ENCODE results near the gene MMUT.
"Not testable (repeated sequence)": the region's sequence is repeated elsewhere in the genome, so short reads cannot be mapped to it uniquely, and the experiment has no call there.

Gene MMUT

DNA sequence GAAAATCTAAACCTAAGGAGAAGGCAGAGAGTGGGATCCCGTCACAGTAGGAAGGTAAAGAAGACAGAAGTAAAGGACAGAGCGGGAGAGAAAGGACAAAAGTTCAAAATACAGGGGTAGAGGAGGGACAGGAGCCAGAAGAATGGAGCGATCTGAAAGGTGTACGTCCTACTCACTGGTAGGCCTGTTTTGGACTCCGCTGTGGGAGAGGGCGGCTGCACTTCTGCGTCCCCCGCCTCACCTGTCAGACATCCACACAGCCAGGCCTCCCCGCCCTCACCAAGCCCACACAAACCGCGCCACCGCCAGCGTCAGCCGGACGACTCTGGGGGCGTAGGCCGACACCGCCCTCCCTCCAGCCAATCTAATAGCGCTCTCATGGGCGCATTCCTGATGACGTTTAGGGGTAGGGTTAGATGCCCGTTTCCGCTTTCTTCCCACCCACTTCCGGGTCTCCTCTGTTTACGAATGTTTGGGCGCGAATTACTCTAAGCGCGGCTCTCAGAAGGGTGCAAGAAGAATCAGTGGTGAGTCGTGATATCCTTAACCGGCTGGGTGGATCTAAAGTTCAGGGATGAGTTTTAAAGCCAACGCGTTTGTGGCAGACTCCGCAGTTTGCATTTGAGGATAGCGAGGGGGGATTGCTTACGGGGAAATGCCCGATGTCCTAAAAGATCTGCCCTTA, at the start of gene MMUT, which contains the start of gene CENPQ:
TSS of gene MMUT (minus strand) at position 327 of the 685 bp plus-strand sequence. CDS start 3,787 bp downstream, outside the sequence.
TSS of gene CENPQ (plus strand) at position 444 of the 685 bp plus-strand sequence. CDS start 6,807 bp downstream, outside the sequence.
- peak; percentile 95 for DNase-seq

DNA sequence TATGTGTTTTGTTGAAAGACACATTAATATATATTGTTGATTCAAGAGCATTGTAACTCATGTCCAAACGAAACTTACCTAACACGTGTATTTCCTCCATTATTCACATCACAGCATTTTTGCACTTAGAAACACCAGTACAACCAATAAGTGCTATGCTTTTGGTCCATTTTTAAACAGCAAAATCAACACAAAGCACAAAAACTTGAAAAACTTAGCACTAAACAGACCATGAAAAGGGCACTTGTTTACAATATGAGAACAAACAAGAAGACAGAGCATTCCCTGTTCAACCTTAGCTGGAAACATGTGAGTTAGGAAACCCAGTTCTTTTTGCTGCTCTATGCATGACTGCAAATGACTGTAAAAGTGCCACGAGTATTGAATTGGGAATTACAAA, 46.3 kb upstream of the MMUT start:
- no peak for DNase-seq

DNA sequence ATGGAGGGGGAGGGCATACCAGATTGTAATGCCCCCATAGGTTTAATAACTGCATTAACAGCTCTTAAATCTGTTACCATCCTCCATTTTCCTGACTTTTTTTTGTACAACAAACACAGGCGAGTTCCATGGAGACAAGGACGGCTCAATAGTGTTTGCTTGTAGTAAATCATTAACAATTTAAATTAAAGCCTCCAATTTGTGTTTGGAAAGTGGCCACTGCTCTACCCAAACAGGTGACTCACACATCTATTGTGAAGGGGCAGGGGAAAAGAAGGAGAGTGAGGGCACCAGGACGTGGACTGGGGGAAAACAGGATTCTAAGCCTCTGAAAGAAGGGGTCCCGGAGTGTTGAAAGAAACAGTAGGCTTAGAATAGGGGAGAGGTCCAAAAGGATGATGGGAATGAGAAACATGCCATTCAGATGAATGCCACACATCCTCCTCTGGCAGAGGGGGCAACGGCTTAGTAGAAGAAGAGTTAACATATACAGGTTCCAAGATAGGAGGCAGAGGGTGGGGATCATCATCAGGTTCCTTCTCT, 43.6 kb upstream of the MMUT start:
- no peak for DNase-seq

DNA sequence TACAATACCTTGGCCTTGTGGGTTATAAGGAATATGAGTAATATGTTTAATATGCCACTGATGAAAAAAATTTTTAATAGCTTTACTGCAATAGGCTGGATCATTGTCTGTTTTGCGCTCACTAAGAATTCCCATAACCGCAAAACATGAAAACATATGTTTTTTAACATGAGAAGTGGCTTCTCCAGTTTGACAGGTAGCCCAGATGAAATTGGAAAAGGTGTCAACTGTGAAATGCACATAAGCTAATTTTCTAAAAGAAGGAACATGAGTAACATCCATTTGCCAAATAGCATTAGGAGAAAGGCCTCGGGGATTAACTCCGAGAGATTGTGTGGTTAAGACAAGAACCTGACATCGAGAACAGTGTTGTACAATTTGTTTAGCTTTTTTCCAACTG, 41.6 kb upstream of the MMUT start:
- DNase-seq: no peak

DNA sequence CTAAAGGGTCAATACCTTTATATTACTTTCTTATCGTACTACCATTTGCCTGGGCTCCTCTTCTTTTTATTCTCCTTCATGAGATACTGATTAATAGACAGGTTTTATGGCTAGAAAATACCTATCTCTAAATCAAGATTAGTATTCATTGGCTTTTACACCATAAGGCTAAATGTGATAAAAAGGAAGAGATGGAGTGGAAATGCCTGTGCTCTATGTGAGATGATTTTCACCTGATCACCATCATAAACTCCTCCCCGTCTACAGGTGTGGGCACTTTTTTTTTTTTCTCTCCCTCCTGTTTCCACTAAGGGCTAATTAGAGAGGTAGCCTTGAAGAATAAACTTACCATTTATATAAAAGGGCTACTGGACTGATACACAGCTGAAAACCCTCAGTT, 36.6 kb upstream of the MMUT start, which contains the start of gene GLYATL3:
TSS of gene GLYATL3 (plus strand) at position 301 of the 400 bp plus-strand sequence. CDS start 12,068 bp downstream, outside the sequence.
- DNase-seq: no peak

DNA sequence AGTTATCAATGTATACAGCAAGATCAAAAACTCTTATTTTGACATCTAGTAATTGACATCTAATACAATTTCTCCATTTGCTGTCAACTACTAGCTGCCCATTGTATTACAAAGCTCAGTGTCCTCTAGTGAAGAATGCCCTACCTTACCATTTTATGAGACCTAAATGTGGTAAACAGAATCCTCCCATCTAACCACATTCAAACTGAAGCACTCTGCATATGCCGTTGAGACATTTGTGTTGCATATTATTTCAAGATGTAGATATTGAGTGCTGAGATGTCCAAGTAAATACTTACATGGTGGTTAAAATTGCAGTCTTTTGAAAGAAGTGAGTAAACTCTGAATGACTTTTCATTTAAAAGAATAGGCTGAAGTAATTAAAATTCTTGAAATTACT, 36.1 kb upstream of the MMUT start:
- DNase-seq: no peak

DNA sequence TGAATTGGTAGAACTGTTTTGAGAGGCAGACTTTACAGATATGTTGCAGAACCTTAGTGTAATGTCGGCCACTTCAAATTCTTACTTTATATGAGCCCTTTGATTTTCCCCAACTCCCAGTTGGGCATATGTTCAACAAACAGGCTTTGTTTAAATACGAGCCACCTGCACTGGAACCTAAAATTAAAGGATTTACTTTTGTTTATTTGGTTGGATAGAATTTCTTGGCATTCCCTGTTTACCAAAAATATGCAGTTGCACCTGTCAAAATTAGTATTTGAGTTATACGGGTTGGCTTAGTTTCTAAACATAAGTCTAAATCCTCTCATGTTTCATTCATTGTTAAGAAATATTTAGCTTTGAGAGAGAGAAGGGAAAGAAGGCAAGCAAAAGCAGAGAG, 34.3 kb upstream of the MMUT start:
- DNase-seq: no peak

DNA sequence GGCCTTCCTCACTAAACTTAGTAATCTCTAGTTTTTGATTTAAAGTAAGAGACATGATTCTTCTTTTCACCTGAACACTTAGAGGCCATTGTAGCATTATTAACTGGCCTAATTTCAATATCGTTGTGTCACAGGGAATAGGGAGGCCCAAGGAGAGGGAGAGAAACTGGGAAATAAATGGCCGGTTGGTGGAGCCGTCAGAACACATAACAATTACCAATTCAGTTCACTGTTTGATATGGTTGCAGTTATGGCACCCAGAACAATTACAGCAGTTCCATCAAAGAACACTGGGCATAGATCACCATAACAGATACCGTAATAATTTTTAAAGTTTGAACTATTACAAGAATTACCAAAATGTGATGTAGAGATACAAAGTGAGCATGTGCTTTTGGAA, 27.6 kb upstream of the MMUT start:
- no peak for DNase-seq

DNA sequence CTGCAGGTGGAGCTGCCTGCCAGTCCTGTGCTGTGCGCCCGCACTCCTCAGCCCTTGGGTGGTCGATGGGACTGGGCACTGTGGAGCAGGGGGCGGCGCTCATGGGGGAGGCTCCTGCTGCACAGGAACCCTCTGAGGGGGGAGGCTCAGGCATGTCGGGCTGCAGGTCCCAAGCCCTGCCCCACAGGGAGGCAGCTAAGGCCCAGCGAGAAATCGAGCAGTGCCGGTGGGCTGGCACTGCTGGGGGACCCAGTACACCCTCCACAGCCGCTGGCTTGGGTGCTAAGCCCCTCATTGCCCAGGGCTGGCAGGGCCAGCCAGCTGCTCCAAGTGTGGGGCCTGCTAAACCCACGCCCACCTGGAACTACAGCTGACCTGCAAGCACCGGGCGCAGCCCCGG, 20.3 kb upstream of the MMUT start:
- DNase-seq: not testable (repeated sequence)

DNA sequence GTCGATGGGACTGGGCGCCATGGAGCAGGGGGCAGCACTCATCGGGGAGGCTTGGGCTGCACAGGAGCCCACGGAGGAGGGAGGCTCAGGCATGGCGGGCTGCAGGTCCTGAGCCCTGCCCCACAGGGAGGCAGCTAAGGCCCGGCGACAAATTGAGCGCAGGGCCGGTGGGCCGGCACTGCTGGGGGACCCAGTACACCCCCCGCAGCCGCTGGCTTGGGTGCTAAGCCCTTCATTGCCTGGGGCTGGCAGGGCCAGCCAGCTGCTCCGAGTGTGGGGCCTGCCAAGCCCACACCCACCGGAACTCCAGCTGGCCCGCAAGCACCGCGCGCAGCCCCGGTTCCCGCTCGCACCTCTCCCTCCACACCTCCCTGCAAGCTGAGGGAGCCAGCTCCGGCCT, 18.8 kb upstream of the MMUT start:
- not testable (repeated sequence) for DNase-seq

DNA sequence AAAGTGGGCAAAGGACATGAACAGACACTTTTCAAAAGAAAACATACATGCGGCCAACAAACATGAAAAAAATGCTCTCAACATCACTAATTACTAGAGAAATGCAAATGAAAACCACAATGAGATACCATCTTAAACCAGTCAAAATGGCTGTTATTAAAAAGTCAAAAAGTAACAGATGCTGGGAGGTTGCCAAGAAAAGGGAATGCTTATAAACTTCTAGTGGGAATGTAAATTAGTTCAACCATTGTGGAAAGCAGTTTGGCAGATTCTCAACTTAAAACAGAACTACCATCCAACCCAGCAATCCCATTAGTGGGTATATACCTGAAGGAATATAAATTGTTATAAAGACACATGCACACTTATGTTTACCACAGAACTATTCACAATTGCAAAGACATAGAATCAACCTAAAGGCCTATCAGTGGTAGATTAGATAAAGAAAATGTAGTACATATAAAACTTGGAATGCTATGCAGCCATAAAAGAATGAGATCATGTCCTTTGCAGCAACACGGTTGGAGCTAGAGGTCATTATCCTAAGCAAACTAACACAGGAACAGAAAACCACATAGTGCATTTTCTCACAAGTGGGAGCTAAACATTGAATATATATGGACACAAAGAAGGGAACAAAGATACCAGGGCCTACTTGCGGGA, 16.4 kb upstream of the MMUT start:
- DNase-seq: no peak

DNA sequence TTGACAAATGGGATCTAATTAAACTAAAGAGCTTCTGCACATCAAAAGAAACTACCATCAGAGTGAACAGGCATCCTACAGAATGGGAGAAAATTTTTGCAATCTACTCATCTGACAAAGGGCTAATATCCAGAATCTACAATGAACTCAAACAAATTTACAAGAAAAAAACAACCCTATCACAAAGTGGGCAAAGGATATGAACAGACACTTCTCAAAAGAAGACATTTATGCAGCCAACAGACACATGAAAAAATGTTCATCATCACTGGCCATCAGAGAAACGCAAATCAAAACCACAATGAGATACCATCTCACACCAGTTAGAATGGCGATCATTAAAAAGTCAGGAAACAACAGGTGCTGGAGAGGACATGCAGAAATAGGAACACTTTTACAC, 13.5 kb upstream of the MMUT start:
- not testable (repeated sequence) for DNase-seq

DNA sequence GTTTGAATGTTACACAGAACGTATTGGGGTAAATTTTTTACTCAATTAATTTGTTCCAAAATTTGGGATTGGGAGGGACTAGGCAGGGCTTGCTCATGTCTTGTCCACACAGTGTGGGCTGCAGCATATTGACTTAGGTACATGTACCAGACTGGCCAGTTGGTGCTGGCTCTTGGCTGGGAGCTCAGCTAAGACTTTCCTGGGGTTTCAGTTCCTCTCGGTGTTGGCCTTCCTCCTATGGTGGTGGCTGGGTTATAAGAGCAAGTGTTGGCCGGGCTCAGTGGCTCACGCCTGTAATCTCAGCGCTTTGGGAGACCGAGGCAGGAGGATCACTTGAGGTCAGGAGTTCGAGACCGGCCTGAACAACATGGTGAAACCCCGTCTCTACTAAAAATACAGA, 5.0 kb upstream of the MMUT start:
- no peak for DNase-seq

DNA sequence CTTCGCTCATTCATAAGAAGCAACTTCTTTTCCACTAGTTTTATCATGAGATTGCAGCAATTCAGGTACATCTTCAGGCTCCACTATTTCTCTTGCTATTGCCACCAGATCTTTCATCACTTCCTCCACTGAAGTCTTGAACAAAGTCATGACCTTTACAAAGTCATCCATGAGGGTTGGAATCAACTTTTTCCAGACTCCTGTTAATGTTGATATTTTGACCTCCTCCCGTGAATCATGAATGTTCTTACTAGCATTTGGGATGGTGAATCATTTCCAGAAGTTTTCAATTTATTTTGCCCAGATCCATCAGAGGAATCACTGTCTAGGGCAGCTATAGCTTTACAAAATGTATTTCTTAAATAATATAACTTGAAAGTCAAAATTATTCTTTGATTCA, 1.6 kb upstream of the MMUT start:
- DNase-seq: no peak

DNA sequence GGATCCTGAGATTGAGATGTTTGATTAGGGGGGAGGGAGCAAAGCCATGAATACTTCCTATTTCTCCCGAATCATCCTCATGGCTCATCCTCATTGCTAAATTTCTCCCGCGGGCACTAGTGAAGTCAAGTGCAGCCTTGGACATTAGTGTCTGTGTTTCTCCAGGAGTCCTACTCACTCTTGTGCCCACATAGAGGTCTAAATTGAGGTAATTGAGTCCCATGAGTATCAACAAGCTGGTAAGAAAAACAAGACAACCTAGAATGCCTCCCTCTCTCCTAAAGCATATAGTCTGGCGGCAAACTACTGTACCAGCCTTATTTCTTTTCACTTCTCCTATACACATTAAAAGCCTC, 537 bp upstream of the MMUT start:
- peak; percentile 2 for DNase-seq

DNA sequence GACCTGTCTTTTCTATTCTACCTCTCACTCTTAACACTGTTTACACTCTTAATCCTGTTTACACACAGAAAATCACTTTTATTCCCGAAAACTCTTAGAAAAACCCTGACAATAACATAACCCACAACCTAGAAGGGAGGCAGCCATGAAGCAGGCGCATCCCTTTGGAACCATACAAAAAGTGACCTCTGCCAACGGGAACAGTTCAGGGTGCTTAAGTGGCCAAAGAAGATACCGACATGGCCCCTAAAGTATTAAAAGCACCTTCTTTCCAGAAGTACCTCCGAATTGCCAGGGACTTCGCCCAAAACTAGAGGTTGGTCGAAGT, 490 bp downstream of the MMUT start:
- no peak for DNase-seq

DNA sequence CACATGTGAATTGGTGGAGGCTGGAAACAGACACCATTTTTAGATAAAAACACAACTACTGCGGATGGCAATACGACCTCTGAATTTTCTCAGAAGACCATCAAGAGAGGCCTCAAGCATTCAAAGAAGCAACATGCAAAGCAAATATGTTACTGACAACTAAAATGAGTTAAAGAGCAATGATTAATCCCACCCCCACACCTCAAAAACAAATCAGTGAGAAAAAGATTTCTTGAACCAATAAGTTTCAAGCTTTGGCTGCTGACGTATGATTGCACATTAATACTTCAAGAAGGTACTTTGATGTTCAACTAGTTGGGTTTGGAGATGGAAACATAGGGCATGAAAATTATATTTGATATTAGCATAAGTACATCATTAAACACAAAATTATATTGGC, 982 bp downstream of the MMUT start:
- peak; percentile 2 for DNase-seq

DNA sequence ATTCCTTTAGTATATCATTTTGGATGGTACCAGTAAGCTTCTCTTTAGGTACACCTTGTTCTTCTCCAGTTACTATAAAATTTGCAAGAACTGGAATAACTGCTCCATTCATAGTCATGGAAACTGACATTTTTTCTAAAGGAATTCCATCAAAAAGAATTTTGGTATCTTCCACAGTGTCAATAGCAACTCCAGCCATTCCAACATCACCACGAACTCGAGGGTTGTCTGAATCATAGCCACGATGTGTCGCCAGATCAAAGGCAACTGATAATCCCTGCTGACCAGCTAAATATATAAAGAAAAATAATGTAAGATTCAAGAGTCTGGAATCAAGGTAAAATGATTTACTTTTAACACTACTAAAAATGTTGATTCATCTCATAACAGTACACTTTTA, 5.3 kb downstream of the MMUT start:
- DNase-seq: no peak

DNA sequence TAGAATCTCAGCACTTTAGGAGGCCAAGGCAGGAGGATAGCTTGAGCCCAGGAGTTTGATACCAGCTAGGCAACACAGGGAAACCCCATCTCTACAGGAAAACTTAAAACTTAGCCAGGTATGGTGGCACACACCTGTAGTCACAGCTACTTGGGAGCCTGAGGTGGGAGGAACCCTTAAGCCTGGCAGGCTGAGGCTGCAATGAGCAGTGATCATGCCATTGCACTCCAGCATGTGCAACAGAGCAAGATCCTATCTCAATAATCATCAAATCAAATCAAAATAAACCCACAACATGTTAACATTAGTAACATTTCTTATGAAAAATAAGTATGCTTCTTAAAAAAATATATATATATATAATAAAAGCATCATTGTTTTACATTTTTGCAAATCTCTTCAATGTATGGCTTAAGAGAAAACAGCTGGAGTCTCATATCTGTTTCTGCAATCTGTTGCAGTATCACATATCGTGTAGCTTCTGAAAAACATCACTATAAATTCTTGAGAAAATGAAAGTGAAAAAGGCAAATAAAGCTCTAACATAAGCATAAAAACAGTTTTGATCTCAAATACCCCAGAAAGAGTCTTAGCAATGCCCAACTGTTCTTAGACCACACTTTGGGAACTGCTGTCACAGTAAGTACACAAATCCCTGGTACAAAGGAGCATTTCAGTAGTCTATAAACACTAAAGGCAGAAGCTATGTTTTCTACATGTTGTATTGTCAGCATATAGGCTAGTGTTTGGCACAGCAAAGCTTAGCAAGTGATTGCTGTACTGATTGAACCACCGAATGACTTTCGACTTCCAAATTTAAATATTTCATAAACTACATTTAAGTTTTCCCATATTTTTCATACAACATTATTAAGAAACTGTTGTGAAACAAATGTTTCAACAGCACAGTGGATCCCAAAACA, 8.0 kb downstream of the MMUT start:
- no peak for DNase-seq

DNA sequence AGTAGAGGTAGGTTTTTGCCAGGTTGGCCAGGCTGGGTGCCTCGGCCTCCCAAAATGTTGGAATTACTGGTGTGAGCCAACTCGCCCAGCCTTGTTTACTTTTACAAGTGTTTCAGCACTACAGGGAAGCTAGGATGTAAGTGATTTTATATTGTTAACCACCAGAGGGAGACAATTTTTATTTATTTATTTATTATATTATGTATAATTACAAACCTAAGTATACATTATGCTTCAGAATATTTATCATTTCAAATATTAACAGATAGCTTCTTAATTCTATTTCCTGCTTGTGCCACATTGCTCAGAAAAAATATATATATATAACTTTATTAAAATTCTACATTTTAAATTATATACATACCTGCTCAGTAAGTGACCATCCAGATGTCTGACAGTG, 9.8 kb downstream of the MMUT start:
- DNase-seq: peak; percentile 8

DNA sequence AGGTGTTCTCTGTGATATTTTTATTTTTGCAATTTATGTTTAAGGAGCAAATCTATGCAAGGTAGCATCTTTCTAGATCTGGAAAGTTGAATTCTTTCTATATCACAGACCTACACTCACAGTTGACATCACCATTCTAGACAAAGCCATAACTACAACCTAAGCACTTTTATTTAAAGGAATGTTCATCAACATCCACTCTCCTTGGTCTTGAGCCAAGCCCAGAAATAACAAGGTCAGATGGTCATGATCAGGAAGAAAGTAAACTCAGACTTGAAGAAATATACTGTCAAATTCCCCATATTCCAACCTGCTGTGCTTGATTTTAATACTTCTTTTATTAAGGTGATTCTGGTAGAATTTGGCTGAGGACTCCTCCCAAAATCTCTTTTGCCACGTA, 32.2 kb downstream of the MMUT start:
- no peak for DNase-seq

DNA sequence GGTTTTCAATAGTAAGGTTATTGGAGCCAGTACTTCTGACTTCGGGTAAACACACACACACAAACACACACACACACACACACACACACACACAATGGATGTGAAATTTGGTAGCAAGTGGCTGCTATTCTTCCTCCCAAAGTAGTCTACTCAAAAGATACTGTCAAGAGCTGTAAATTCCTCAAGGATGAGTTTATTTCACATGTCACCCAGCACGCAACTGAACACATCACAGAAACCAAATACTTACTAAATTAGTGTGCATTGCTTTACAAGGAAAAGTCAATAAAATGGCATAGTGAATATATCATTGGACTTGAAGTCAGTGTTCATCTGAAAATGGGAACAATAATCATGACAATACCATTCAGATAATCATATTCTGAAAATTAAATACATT, 32.9 kb downstream of the MMUT start:
- no peak for DNase-seq

DNA sequence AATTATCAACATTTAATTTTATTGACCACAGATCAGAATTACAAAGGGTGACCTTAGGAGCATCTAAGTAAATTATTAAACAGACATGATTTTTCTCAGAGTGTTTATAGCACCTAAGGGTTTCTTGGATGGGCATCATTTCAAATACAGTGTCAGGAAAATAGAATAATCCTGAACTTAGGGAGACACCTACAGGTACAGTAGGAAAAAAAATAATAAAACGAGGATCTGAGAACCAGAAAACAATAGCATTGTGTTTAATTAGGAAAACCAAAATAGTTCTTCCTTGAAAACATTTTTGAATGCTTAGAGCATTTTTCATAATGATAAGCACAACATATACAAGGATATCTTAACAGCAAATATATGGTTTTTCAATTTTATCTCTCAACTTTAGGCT, 39.2 kb downstream of the MMUT start:
- DNase-seq: no peak
